COR-L47 (cell line): Measurements from ENCODE around the gene FCN2.

Experiments used
- DNase-seq: peaks from one replicate; lab custom pipeline; 2025; lab: John Stamatoyannopoulos, UW

FCN2 gene

GRCh38 chr9:134880484-134881312 is at the start of gene FCN2:
TSS of gene FCN2 (plus strand) at chr9:134880810. CDS start at chr9:134880822, 12 bp downstream.
- DNase-seq, result no peak

- no peak for DNase-seq
Observed at GRCh38 chr9:134830926-134831720, 49.5 kb upstream of the FCN2 start.

- DNase-seq, result no peak
Observed at GRCh38 chr9:134832471-134832870, 48.1 kb upstream of the FCN2 start.

- no peak for DNase-seq
Observed at GRCh38 chr9:134833294-134833880, 47.2 kb upstream of the FCN2 start.

- DNase-seq, result no peak
Observed at GRCh38 chr9:134834217-134834956, 46.2 kb upstream of the FCN2 start.

GRCh38 chr9:134834957-134835419 is 45.6 kb upstream of the FCN2 start:
- no peak for DNase-seq

GRCh38 chr9:134835448-134835847 is 45.2 kb upstream of the FCN2 start:
- no peak for DNase-seq

GRCh38 chr9:134835987-134836386 is 44.6 kb upstream of the FCN2 start:
- DNase-seq, result no peak

- no peak for DNase-seq
Observed at GRCh38 chr9:134836406-134836970, 44.1 kb upstream of the FCN2 start.

- DNase-seq, result no peak
Observed at GRCh38 chr9:134837529-134837928, 43.1 kb upstream of the FCN2 start.

- DNase-seq, result no peak
Observed at GRCh38 chr9:134838651-134839454, 41.8 kb upstream of the FCN2 start.

- DNase-seq, result no peak
Observed at GRCh38 chr9:134839455-134840125, 41.0 kb upstream of the FCN2 start.

- no peak for DNase-seq
Observed at GRCh38 chr9:134840511-134840910, 40.1 kb upstream of the FCN2 start.

GRCh38 chr9:134841180-134841904 is 39.3 kb upstream of the FCN2 start:
- DNase-seq, result no peak

- DNase-seq, result no peak
Observed at GRCh38 chr9:134842321-134842720, 38.3 kb upstream of the FCN2 start.

GRCh38 chr9:134843740-134844139 is 36.9 kb upstream of the FCN2 start:
- no peak for DNase-seq

- DNase-seq, result no peak
Observed at GRCh38 chr9:134844821-134845220, 35.8 kb upstream of the FCN2 start.

- no peak for DNase-seq
Observed at GRCh38 chr9:134846187-134846586, 34.4 kb upstream of the FCN2 start.

GRCh38 chr9:134846699-134847098 is 33.9 kb upstream of the FCN2 start:
- DNase-seq, result no peak

- no peak for DNase-seq
Observed at GRCh38 chr9:134847138-134847537, 33.5 kb upstream of the FCN2 start.
